Measurements from ENCODE around the gene CDC42BPA.
"Not testable (repeated sequence)": the region's sequence is repeated elsewhere in the genome, so short reads cannot be mapped to it uniquely, and the experiment has no call there.

CDC42BPA gene

GRCh38 chr1:227305894-227306626, 12.2 kb downstream of the CDC42BPA start:
- DNase-seq = no peak

- no peak for DNase-seq
Measured at GRCh38 chr1:227304665-227305064, 13.6 kb downstream of the CDC42BPA start.

GRCh38 chr1:227303662-227304061, 14.6 kb downstream of the CDC42BPA start:
- no peak for DNase-seq

- no peak for DNase-seq
Measured at GRCh38 chr1:227300682-227301081, 17.6 kb downstream of the CDC42BPA start.

GRCh38 chr1:227299688-227300087, 18.6 kb downstream of the CDC42BPA start:
- DNase-seq = no peak

GRCh38 chr1:227299241-227299627, 19.1 kb downstream of the CDC42BPA start:
- DNase-seq = no peak

- no peak for DNase-seq
Measured at GRCh38 chr1:227298512-227299240, 19.6 kb downstream of the CDC42BPA start.

GRCh38 chr1:227297073-227297793, 21.1 kb downstream of the CDC42BPA start:
- DNase-seq = no peak

- no peak for DNase-seq
Measured at GRCh38 chr1:227295609-227296008, 22.7 kb downstream of the CDC42BPA start.

GRCh38 chr1:227285745-227286144, 32.5 kb downstream of the CDC42BPA start:
- DNase-seq = no peak

GRCh38 chr1:227281371-227281770, 36.9 kb downstream of the CDC42BPA start:
- DNase-seq = no peak

- DNase-seq = no peak
Measured at GRCh38 chr1:227280836-227281235, 37.5 kb downstream of the CDC42BPA start.

- not testable (repeated sequence) for DNase-seq
Measured at GRCh38 chr1:227276156-227276693, 42.1 kb downstream of the CDC42BPA start.

- DNase-seq = no peak
Measured at GRCh38 chr1:227273557-227273956, 44.7 kb downstream of the CDC42BPA start.

GRCh38 chr1:227272428-227272827, 45.9 kb downstream of the CDC42BPA start:
- no peak for DNase-seq

- no peak for DNase-seq
Measured at GRCh38 chr1:227270554-227270953, 47.7 kb downstream of the CDC42BPA start.

- no peak for DNase-seq
Measured at GRCh38 chr1:227268943-227269342, 49.3 kb downstream of the CDC42BPA start.

GRCh38 chr1:227265891-227266290, 52.4 kb downstream of the CDC42BPA start:
- DNase-seq = no peak

GRCh38 chr1:227263869-227264268, 54.4 kb downstream of the CDC42BPA start:
- no peak for DNase-seq

- no peak for DNase-seq
Measured at GRCh38 chr1:227261501-227261900, 56.8 kb downstream of the CDC42BPA start.

GRCh38 chr1:227260433-227260832, 57.9 kb downstream of the CDC42BPA start:
- no peak for DNase-seq

- DNase-seq = no peak
Measured at GRCh38 chr1:227257964-227258363, 60.3 kb downstream of the CDC42BPA start.

GRCh38 chr1:227255086-227255732, 63.1 kb downstream of the CDC42BPA start:
- no peak for DNase-seq
